ENCODE results near the gene ARHGAP15.

Gene ARHGAP15

GRCh38 chr2:143226714-143227541 lies 97.7 kb downstream of the ARHGAP15 start:
- Histone ChIP-seq H3K27me3 (ENCODE audit: insufficient read depth, poor library complexity, severe bottlenecking) (no peaks in the 10 kb centered on the region), H3K27ac (replicated peaks) (no peak overlapping the region), H3K4me3 (replicated peaks; ENCODE audit: insufficient read depth, low read length) (no peak overlapping the region)
- no peak for TF ChIP-seq CTCF (IDR thresholded peaks at IDR 0.05; ENCODE audit: insufficient read depth, low read length)
- DNase-seq (ENCODE audit: low read depth in 1 of 2, low spot score in 1 of 2), result no peak

GRCh38 chr2:143229411-143229810 lies 100.2 kb downstream of the ARHGAP15 start:
- H3K27me3 ChIP-seq (ENCODE audit: insufficient read depth, poor library complexity, severe bottlenecking), result no peaks in the 10 kb centered on the region
- no peak overlapping the region for H3K4me3 ChIP-seq (replicated peaks; ENCODE audit: insufficient read depth, low read length)
- H3K27ac ChIP-seq (replicated peaks), result no peak overlapping the region
- no peak for TF ChIP-seq CTCF (IDR thresholded peaks at IDR 0.05; ENCODE audit: insufficient read depth, low read length)
- no peak for TF ChIP-seq POLR2AphosphoS5 (IDR thresholded peaks at IDR 0.05; ENCODE audit: low read depth)
- no peak for TF ChIP-seq SPI1 (IDR thresholded peaks at IDR 0.05; ENCODE audit: borderline replicate concordance, low read depth)
- TF ChIP-seq REST (IDR thresholded peaks at IDR 0.05; ENCODE audit: insufficient replicate concordance, low read depth), result no peak
- no peak for TF ChIP-seq GABPA (IDR thresholded peaks at IDR 0.05; ENCODE audit: low read depth)
- DNase-seq (ENCODE audit: low read depth in 1 of 2, low spot score in 1 of 2), result no peak

GRCh38 chr2:143229952-143230351 lies 100.7 kb downstream of the ARHGAP15 start:
- Histone ChIP-seq H3K27me3 (ENCODE audit: insufficient read depth, poor library complexity, severe bottlenecking) (no peaks in the 10 kb centered on the region), H3K4me3 (replicated peaks; ENCODE audit: insufficient read depth, low read length) (no peak overlapping the region), H3K27ac (replicated peaks) (no peak overlapping the region)
- no peak for DNase-seq (ENCODE audit: low read depth in 1 of 2, low spot score in 1 of 2)
- TF ChIP-seq CTCF (IDR thresholded peaks at IDR 0.05; ENCODE audit: insufficient read depth, low read length) (no peak), GABPA (IDR thresholded peaks at IDR 0.05; ENCODE audit: low read depth) (no peak), REST (IDR thresholded peaks at IDR 0.05; ENCODE audit: insufficient replicate concordance, low read depth) (no peak), SPI1 (IDR thresholded peaks at IDR 0.05; ENCODE audit: borderline replicate concordance, low read depth) (no peak), POLR2AphosphoS5 (IDR thresholded peaks at IDR 0.05; ENCODE audit: low read depth) (no peak)

Measured in HL-60 (cell line).